BE2C (cell line): ENCODE results near the gene DDX39A.
"Not testable (repeated sequence)": the region's sequence is repeated elsewhere in the genome, so short reads cannot be mapped to it uniquely, and the experiment has no call there.

Experiments used
- DNase-seq: peaks from one replicate; pipeline ENCODE4 v3.0.0-alpha.2; 2020
- H3K27me3 ChIP-seq: fragments of 250-450 bp; sonication (Bioruptor Pico); 2 replicates; pipeline ENCODE4 v1.5.1; 2020; ENCODE audit warnings: mild to moderate bottlenecking
- H3K36me3 ChIP-seq: fragments of 250-450 bp; sonication (Bioruptor Pico); 2 replicates; pipeline ENCODE4 v1.5.1; 2020; ENCODE audit warnings: mild to moderate bottlenecking
- H3K4me1 ChIP-seq: fragments of 250-450 bp; sonication (Bioruptor Pico); 2 replicates; pipeline ENCODE4 v1.5.1; 2020
- H3K4me3 ChIP-seq: 2 replicates; pipeline ENCODE4 v1.5.1; 2011; ENCODE audit warnings: low read depth, low read length
- H3K9me3 ChIP-seq: fragments of 250-450 bp; sonication (Bioruptor Pico); 2 replicates; pipeline ENCODE4 v1.5.1; 2020
- CTCF ChIP-seq: IDR thresholded peaks from 2 replicates; pipeline ENCODE4 v1.5.1; 2012; ENCODE audit warnings: mild to moderate bottlenecking, low read depth, low read length

DDX39A gene

GRCh38 chr19:14370169-14370939 is 48.8 kb downstream of the DDX39A start:
- DNase-seq: no peak
- Histone ChIP-seq H3K27me3 (no peaks in the 10 kb centered on the region), H3K9me3 (peaks cover 5% of the 10 kb centered on the region), H3K4me1 (peaks cover 5% of the 10 kb centered on the region), H3K36me3 (no peaks in the 10 kb centered on the region), H3K4me3 (no peak overlapping the region)
- no peak for TF ChIP-seq CTCF

GRCh38 chr19:14369399-14370168 is 49.6 kb downstream of the DDX39A start:
- Histone ChIP-seq H3K4me1 (peaks cover 5% of the 10 kb centered on the region), H3K27me3 (no peaks in the 10 kb centered on the region), H3K36me3 (no peaks in the 10 kb centered on the region), H3K4me3 (no peak overlapping the region), H3K9me3 (peaks cover 5% of the 10 kb centered on the region)
- TF ChIP-seq CTCF: no peak
- DNase-seq: no peak

- TF ChIP-seq CTCF: no peak
- Histone ChIP-seq H3K4me1 (peaks cover 9% of the 10 kb centered on the region), H3K27me3 (no peaks in the 10 kb centered on the region), H3K9me3 (peaks cover 5% of the 10 kb centered on the region), H3K36me3 (no peaks in the 10 kb centered on the region), H3K4me3 (no peak overlapping the region)
- DNase-seq: no peak
Observed at GRCh38 chr19:14368011-14368513, 51.1 kb downstream of the DDX39A start.

GRCh38 chr19:14367016-14367415 is 52.1 kb downstream of the DDX39A start:
- peaks cover 9% of the 10 kb centered on the region for H3K4me1 ChIP-seq
- no peak for TF ChIP-seq CTCF
- no peak overlapping the region for H3K4me3 ChIP-seq
- no peak for DNase-seq
- no peaks in the 10 kb centered on the region for H3K27me3 ChIP-seq
- peaks cover 5% of the 10 kb centered on the region for H3K9me3 ChIP-seq
- H3K36me3 ChIP-seq: no peaks in the 10 kb centered on the region

- Histone ChIP-seq H3K9me3 (peaks cover 5% of the 10 kb centered on the region), H3K4me1 (peaks cover 9% of the 10 kb centered on the region), H3K36me3 (no peaks in the 10 kb centered on the region), H3K4me3 (peak overlapping the region; percentile 19; the same call in 1 of the 2 replicates), H3K27me3 (no peaks in the 10 kb centered on the region)
- peak; percentile 62 for DNase-seq
- TF ChIP-seq CTCF: no peak
Observed at GRCh38 chr19:14366529-14366928, 52.6 kb downstream of the DDX39A start.

GRCh38 chr19:14364098-14364443 is 55.1 kb downstream of the DDX39A start:
- not testable (repeated sequence) for H3K36me3 ChIP-seq, H3K4me1 ChIP-seq, H3K27me3 ChIP-seq, DNase-seq, H3K9me3 ChIP-seq
- peak overlapping the region; percentile 49 for H3K4me3 ChIP-seq
